Suprapubic skin (tissue), 4 donors: ENCODE results near the gene C1QC. TPM values are rescaled to one million over a fixed set of nuclear protein-coding genes. Genes with fewer than 3 reads are reported as not detected.

Experiments used
- DNase-seq, 2 donors: peaks; one replicate each; pipeline ENCODE4 v3.0.0-alpha.2; 2019; ENCODE audit warnings: low spot score in 2 of 2
- H3K27ac ChIP-seq: fragments of 200-600 bp; sonication (generic); one replicate; pipeline ENCODE4 v1.5.1; 2019
- H3K27me3 ChIP-seq: fragments of 200-600 bp; sonication (generic); one replicate; pipeline ENCODE4 v1.5.1; 2019
- H3K36me3 ChIP-seq: fragments of 200-600 bp; sonication (generic); one replicate; pipeline ENCODE4 v1.5.1; 2019
- H3K4me1 ChIP-seq: fragments of 200-600 bp; sonication (generic); one replicate; pipeline ENCODE4 v1.5.1; 2019
- H3K4me3 ChIP-seq: fragments of 200-600 bp; sonication (generic); one replicate; pipeline ENCODE4 v1.5.1; 2019; ENCODE audit warnings: mild to moderate bottlenecking
- H3K9me3 ChIP-seq: fragments of 200-600 bp; sonication (generic); one replicate; pipeline ENCODE4 v1.5.1; 2019
- CTCF ChIP-seq, 2 donors: fragments of 200-600 bp in 1 of 2; fragments of 450-650 bp in 1 of 2; sonication (generic) in 1 of 2; IDR thresholded peaks; one replicate each; pipeline ENCODE4 v1.5.1; 2016 to 2019; ENCODE audit warnings: antibody characterized with exemption in 2 of 2, mild to moderate bottlenecking in 1 of 2, moderate library complexity in 1 of 2
- EP300 ChIP-seq: sonication (generic); formaldehyde crosslinking; IDR thresholded peaks from one replicate; pipeline ENCODE4 v1.6.1; 2017; ENCODE audit warnings: antibody characterized with exemption
- POLR2A ChIP-seq, 2 donors: fragments of 450-650 bp; IDR thresholded peaks; one replicate each; pipeline ENCODE4 v1.6.1; 2017; ENCODE audit warnings: antibody characterized with exemption in 2 of 2, mild to moderate bottlenecking in 2 of 2, moderate library complexity in 2 of 2
- POLR2AphosphoS5 ChIP-seq, 3 donors: sonication (generic); formaldehyde crosslinking; IDR thresholded peaks; one replicate each; pipeline ENCODE4 v1.6.1; 2017; ENCODE audit warnings: antibody characterized with exemption in 3 of 3
- WGBS: methylation state at CpG from one replicate; pipeline ENCODE4 v1.1.5; 2018; 5-methylcytosine and 5-hydroxymethylcytosine counted together
- total RNA-seq, 4 donors: library from RNA; depleted of rRNA; stranded (reverse); fragments of >200 nt; gene quantifications; one replicate each; pipeline ENCODE4 v1.1.0, GENCODE V29; 2016

Gene C1QC
- total RNA-seq, 4 donors from 2014 or later: 6.5 to 31.9 (median 20.4) TPM

- no peak for DNase-seq
- no peaks in the 10 kb centered on the region for H3K36me3 ChIP-seq
- TF ChIP-seq POLR2AphosphoS5 (IDR thresholded peaks at IDR 0.05): no peak
- TF ChIP-seq EP300: no peak
- no peak for TF ChIP-seq POLR2A (IDR thresholded peaks at IDR 0.05)
- no peak for TF ChIP-seq CTCF (IDR thresholded peaks at IDR 0.05)
- WGBS: 54% methylated on average over 5 of the region's 5 CpGs
- no peaks in the 10 kb centered on the region for H3K9me3 ChIP-seq
- peaks cover 44% of the 10 kb centered on the region for H3K27me3 ChIP-seq
- peak overlapping the region; percentile 32 for H3K4me3 ChIP-seq
- no peaks in the 10 kb centered on the region for H3K4me1 ChIP-seq
- no peak overlapping the region for H3K27ac ChIP-seq
These were observed 11.3 kb downstream of the C1QC start for GRCh38 chr1:22654692-22655091.

- no peak for TF ChIP-seq EP300
- no peak for TF ChIP-seq POLR2AphosphoS5 (IDR thresholded peaks at IDR 0.05)
- no peak for TF ChIP-seq CTCF (IDR thresholded peaks at IDR 0.05)
These were observed 15.1 kb downstream of the C1QC start for GRCh38 chr1:22658385-22659163.

GRCh38 chr1:22660716-22661241 lies 17.3 kb downstream of the C1QC start:
- no peak overlapping the region for H3K4me3 ChIP-seq
- H3K27me3 ChIP-seq: peaks cover 27% of the 10 kb centered on the region
- no peak overlapping the region for H3K27ac ChIP-seq
- H3K36me3 ChIP-seq: no peaks in the 10 kb centered on the region
- 96% methylated on average over 17 of the region's 19 CpGs for WGBS
- H3K9me3 ChIP-seq: no peaks in the 10 kb centered on the region
- DNase-seq: no peak
- no peaks in the 10 kb centered on the region for H3K4me1 ChIP-seq
- no peak for TF ChIP-seq POLR2A (IDR thresholded peaks at IDR 0.05)
- no peak for TF ChIP-seq CTCF (IDR thresholded peaks at IDR 0.05)
- no peak for TF ChIP-seq POLR2AphosphoS5 (IDR thresholded peaks at IDR 0.05)
- no peak for TF ChIP-seq EP300

More at GRCh38 chr1:22658385-22659163, 15.1 kb downstream of the C1QC start:
- 72% methylated on average over 3 of the region's 3 CpGs for WGBS
- Histone ChIP-seq H3K36me3 (no peaks in the 10 kb centered on the region), H3K27me3 (peaks cover 37% of the 10 kb centered on the region), H3K27ac (no peak overlapping the region), H3K4me3 (no peak overlapping the region), H3K9me3 (no peaks in the 10 kb centered on the region), H3K4me1 (no peaks in the 10 kb centered on the region)
- no peak for DNase-seq

DNA sequence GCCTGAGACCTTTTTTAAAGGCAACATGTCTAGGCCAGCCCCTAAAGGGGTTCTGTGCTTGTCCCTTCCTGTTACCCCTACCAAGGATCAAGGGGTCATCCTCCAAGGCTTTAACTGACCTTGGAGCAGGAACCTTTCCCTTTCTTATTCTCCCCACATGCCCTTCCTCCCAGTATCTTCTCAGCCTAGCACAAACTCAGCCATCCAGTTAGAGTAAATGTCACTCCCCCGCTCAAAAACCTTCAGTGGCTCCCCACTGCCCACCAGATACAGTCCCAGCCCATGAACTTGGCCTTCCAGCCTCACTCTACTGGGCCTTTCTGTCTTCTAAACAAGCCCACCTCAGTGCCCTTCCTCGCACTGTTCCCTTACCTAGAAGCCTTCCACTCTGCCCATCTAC lies 18.4 kb downstream of the C1QC start:
- WGBS: 86% methylated on average over 2 of the region's 2 CpGs
- peaks cover 19% of the 10 kb centered on the region for H3K27me3 ChIP-seq
- H3K27ac ChIP-seq: no peak overlapping the region
- TF ChIP-seq CTCF (IDR thresholded peaks at IDR 0.05): no peak
- no peak for TF ChIP-seq POLR2AphosphoS5 (IDR thresholded peaks at IDR 0.05)
- no peak for TF ChIP-seq EP300
- no peak for TF ChIP-seq POLR2A (IDR thresholded peaks at IDR 0.05)
- no peak overlapping the region for H3K4me3 ChIP-seq
- H3K9me3 ChIP-seq: no peaks in the 10 kb centered on the region
- no peaks in the 10 kb centered on the region for H3K4me1 ChIP-seq
- no peak for DNase-seq
- H3K36me3 ChIP-seq: no peaks in the 10 kb centered on the region

DNA sequence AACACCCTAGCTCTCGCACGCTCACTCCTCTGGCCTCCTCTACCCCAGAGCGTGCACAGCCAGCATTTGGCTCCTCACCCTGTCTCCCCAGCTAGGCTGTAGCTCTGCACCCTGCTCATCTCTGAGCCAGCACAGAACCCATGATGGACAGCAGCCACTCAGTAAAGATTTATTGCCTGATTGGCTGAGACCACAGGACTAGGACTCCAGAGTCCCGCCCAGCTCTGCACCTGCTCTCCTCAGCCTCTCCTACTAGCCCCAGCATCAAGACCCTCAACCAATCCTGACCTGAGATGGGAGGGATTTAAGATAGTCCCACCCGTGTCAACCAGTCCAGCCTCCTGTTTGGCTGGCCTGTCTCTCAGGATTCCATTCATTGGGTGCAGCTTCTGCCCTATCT lies 18.9 kb downstream of the C1QC start:
- H3K27ac ChIP-seq: no peak overlapping the region
- peaks cover 14% of the 10 kb centered on the region for H3K27me3 ChIP-seq
- no peak for TF ChIP-seq EP300
- H3K4me3 ChIP-seq: no peak overlapping the region
- H3K36me3 ChIP-seq: no peaks in the 10 kb centered on the region
- no peak for DNase-seq
- H3K9me3 ChIP-seq: no peaks in the 10 kb centered on the region
- WGBS: 79% methylated on average over 4 of the region's 5 CpGs
- no peaks in the 10 kb centered on the region for H3K4me1 ChIP-seq
